Measurements from ENCODE around the gene NACA2. TPM values are rescaled to one million over a fixed set of nuclear protein-coding genes. Genes with fewer than 3 reads are reported as not detected.
"Not testable (repeated sequence)": the region's sequence is repeated elsewhere in the genome, so short reads cannot be mapped to it uniquely, and the experiment has no call there.

NACA2 gene
- total RNA-seq, 1 donor from 2014 or later: not detected

- DNase-seq (ENCODE audit: low read depth, low spot score): no peak
- peaks cover 10% of the 10 kb centered on the region for H3K27me3 Mint-ChIP-seq (ENCODE audit: low read depth)
- peaks cover 17% of the 10 kb centered on the region for H3K4me1 Mint-ChIP-seq
- no peak for TF ChIP-seq CTCF (conservative IDR thresholded peaks at IDR 0.05)
- no peaks in the 10 kb centered on the region for H3K9me3 Mint-ChIP-seq
- H3K4me3 Mint-ChIP-seq: no peak overlapping the region
- no peaks in the 10 kb centered on the region for H3K36me3 Mint-ChIP-seq (ENCODE audit: low read depth)
- H3K27ac Mint-ChIP-seq (ENCODE audit: unreplicated experiment): no peak overlapping the region
Measured at GRCh38 chr17:61579347-61579746, 11.7 kb downstream of the NACA2 start.

GRCh38 chr17:61578645-61579044 is 12.4 kb downstream of the NACA2 start:
- no peak for TF ChIP-seq CTCF (conservative IDR thresholded peaks at IDR 0.05)
- H3K36me3 Mint-ChIP-seq (ENCODE audit: low read depth): no peaks in the 10 kb centered on the region
- H3K9me3 Mint-ChIP-seq: no peaks in the 10 kb centered on the region
- peaks cover 17% of the 10 kb centered on the region for H3K4me1 Mint-ChIP-seq
- DNase-seq (ENCODE audit: low read depth, low spot score): no peak
- H3K4me3 Mint-ChIP-seq: no peak overlapping the region
- no peak overlapping the region for H3K27ac Mint-ChIP-seq (ENCODE audit: unreplicated experiment)
- H3K27me3 Mint-ChIP-seq (ENCODE audit: low read depth): peaks cover 10% of the 10 kb centered on the region

- no peak for TF ChIP-seq CTCF (conservative IDR thresholded peaks at IDR 0.05)
- DNase-seq (ENCODE audit: low read depth, low spot score): no peak
- peaks cover 8% of the 10 kb centered on the region for H3K27me3 Mint-ChIP-seq (ENCODE audit: low read depth)
- H3K9me3 Mint-ChIP-seq: no peaks in the 10 kb centered on the region
- H3K27ac Mint-ChIP-seq (ENCODE audit: unreplicated experiment): no peak overlapping the region
- H3K36me3 Mint-ChIP-seq (ENCODE audit: low read depth): no peaks in the 10 kb centered on the region
- H3K4me1 Mint-ChIP-seq: peaks cover 17% of the 10 kb centered on the region
- no peak overlapping the region for H3K4me3 Mint-ChIP-seq
Measured at GRCh38 chr17:61575983-61576382, 15.0 kb downstream of the NACA2 start.

- Mint-ChIP-seq H3K4me1 (peaks cover 16% of the 10 kb centered on the region), H3K27ac (ENCODE audit: unreplicated experiment) (no peak overlapping the region), H3K36me3 (ENCODE audit: low read depth) (no peaks in the 10 kb centered on the region), H3K27me3 (ENCODE audit: low read depth) (peaks cover 8% of the 10 kb centered on the region), H3K9me3 (peaks cover 2% of the 10 kb centered on the region), H3K4me3 (no peak overlapping the region)
- TF ChIP-seq CTCF (conservative IDR thresholded peaks at IDR 0.05): no peak
- DNase-seq (ENCODE audit: low read depth, low spot score): no peak
Measured at GRCh38 chr17:61575352-61575975, 15.6 kb downstream of the NACA2 start.

GRCh38 chr17:61574542-61575351 is 16.3 kb downstream of the NACA2 start:
- H3K27ac Mint-ChIP-seq (ENCODE audit: unreplicated experiment): no peak overlapping the region
- H3K4me1 Mint-ChIP-seq: peaks cover 13% of the 10 kb centered on the region
- peaks cover 7% of the 10 kb centered on the region for H3K9me3 Mint-ChIP-seq
- H3K4me3 Mint-ChIP-seq: no peak overlapping the region
- peak; percentile 14 for DNase-seq (ENCODE audit: low read depth, low spot score)
- peak; percentile 52 for TF ChIP-seq CTCF (conservative IDR thresholded peaks at IDR 0.05)
- no peaks in the 10 kb centered on the region for H3K36me3 Mint-ChIP-seq (ENCODE audit: low read depth)
- peaks cover 2% of the 10 kb centered on the region for H3K27me3 Mint-ChIP-seq (ENCODE audit: low read depth)

- H3K36me3 Mint-ChIP-seq (ENCODE audit: low read depth); H3K4me3 Mint-ChIP-seq; DNase-seq (ENCODE audit: low read depth, low spot score); H3K27ac Mint-ChIP-seq (ENCODE audit: unreplicated experiment); H3K27me3 Mint-ChIP-seq (ENCODE audit: low read depth); H3K4me1 Mint-ChIP-seq: not testable (repeated sequence)
- peaks cover 13% of the 10 kb centered on the region for H3K9me3 Mint-ChIP-seq
Measured at GRCh38 chr17:61572547-61572946, 18.5 kb downstream of the NACA2 start.
